ENCODE measurements around the gene COL5A1. TPM values are rescaled to one million over a fixed set of nuclear protein-coding genes. Genes with fewer than 3 reads are reported as not detected.

The COL5A1 gene
- 82.4 and 223 TPM in 2 replicates for total RNA-seq (ENCODE audit: low replicate concordance)

DNA sequence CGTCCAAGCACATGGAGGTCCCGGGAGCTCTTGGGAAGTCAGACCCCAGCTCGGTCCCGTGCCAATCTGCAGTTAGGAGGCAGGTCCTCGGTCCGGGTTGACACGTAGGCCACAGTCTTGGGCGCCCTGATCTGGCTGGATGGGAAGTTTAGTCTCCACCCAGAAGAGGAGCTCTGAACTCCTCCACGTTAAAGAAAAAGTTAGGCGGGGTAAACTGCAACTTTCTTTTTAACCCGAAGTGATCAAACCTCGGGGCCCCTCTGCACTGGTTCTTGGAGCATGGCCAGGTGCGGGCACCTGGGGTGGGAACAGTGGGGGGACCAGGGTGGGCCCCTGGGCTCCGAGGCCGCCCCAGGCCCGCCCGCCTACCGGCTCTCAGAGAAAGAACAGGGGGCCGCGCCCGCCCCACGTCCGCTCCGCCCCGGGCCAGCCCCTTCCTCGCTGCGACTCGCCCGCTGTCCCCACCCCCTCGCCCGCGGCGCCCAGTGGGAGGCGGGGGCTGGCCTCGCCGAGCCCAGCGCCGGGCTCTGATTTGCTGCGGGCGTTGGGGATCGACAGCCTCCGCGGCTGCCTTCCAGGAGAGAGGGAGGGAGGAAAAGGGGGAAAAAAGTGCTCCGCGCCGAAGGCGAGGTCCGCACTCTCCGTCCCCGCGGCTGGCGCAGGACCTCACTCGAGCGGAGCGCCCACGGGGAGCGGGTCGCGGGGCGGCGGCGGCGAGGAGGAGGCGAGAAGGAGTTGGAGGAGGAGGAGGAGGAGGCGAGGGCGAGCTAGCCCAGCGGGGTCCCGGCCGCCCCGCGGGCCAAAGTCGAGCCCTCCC lies at the start of gene COL5A1:
Gene COL5A1, plus strand, starts transcription at position 631 of the 817 bp plus-strand sequence. CDS start 385 bp downstream, outside the sequence.

GRCh38 chr9:134880484-134881312 lies 239.1 kb downstream of the COL5A1 start, which contains the start of gene FCN2:
FCN2 (plus strand) TSS chr9:134880810; CDS start chr9:134880822, 12 bp downstream.

Other genes with a start within 250 kb of the COL5A1 start
- gene FCN2, start 239.0 kb downstream of the COL5A1 start, total RNA-seq (ENCODE audit: low replicate concordance) = not detected in 2 replicates